Measurements from ENCODE around the gene PLK2.
A peak's percentile ranks its signal among the peaks of the same experiment; 100 is the strongest.

Gene PLK2

GRCh38 chr5:58460002-58460731 is at the start of gene PLK2:
Gene PLK2 (minus strand): TSS chr5:58460086. CDS start chr5:58459959, 127 bp downstream.
- FAIRE-seq, result no peak

GRCh38 chr5:58507715-58508114 is 47.8 kb upstream of the PLK2 start:
- FAIRE-seq, result no peak

GRCh38 chr5:58505971-58506640 is 46.2 kb upstream of the PLK2 start:
- FAIRE-seq, result no peak

- no peak for FAIRE-seq
Observed at GRCh38 chr5:58505502-58505901, 45.6 kb upstream of the PLK2 start.

GRCh38 chr5:58504766-58505165 is 44.9 kb upstream of the PLK2 start:
- FAIRE-seq, result no peak

- FAIRE-seq, result no peak
Observed at GRCh38 chr5:58503390-58504046, 43.6 kb upstream of the PLK2 start.

- no peak for FAIRE-seq
Observed at GRCh38 chr5:58501778-58502417, 42.0 kb upstream of the PLK2 start.

- FAIRE-seq, result no peak
Observed at GRCh38 chr5:58499941-58500340, 40.1 kb upstream of the PLK2 start.

GRCh38 chr5:58499231-58499630 is 39.3 kb upstream of the PLK2 start:
- FAIRE-seq, result no peak

- FAIRE-seq, result peak; percentile 9
Observed at GRCh38 chr5:58498340-58498942, 38.6 kb upstream of the PLK2 start.

GRCh38 chr5:58497921-58498320 is 38.0 kb upstream of the PLK2 start:
- FAIRE-seq, result no peak

GRCh38 chr5:58497386-58497785 is 37.5 kb upstream of the PLK2 start:
- no peak for FAIRE-seq

- FAIRE-seq, result no peak
Observed at GRCh38 chr5:58496488-58496887, 36.6 kb upstream of the PLK2 start.

GRCh38 chr5:58493141-58493540 is 33.3 kb upstream of the PLK2 start:
- FAIRE-seq, result no peak

- FAIRE-seq, result no peak
Observed at GRCh38 chr5:58491216-58491892, 31.5 kb upstream of the PLK2 start, which contains the start of gene GAPT. Gene GAPT (plus strand): TSS chr5:58491435. CDS start chr5:58494537, 3,102 bp downstream.

- FAIRE-seq, result no peak
Observed at GRCh38 chr5:58490402-58491050, 30.6 kb upstream of the PLK2 start.

- FAIRE-seq, result no peak
Observed at GRCh38 chr5:58486290-58486689, 26.4 kb upstream of the PLK2 start.

GRCh38 chr5:58484505-58484904 is 24.6 kb upstream of the PLK2 start:
- no peak for FAIRE-seq

GRCh38 chr5:58482536-58482935 is 22.6 kb upstream of the PLK2 start:
- no peak for FAIRE-seq

GRCh38 chr5:58481828-58482227 is 21.9 kb upstream of the PLK2 start:
- FAIRE-seq, result no peak

GRCh38 chr5:58481066-58481676 is 21.3 kb upstream of the PLK2 start:
- FAIRE-seq, result no peak
